GM23338 (cell line): ENCODE results near the gene SREBF2. TPM values are rescaled to one million over a fixed set of nuclear protein-coding genes. Genes with fewer than 3 reads are reported as not detected.

Experiments used
- ATAC-seq: fragments of 200-7000 bp; cut with Tn5 transposase; 3 replicates; pipeline ENCODE4 v1.9.1; 2020
- DNase-seq: peaks from one replicate; pipeline ENCODE4 v3.0.0-alpha.2; 2015; ENCODE audit warnings: low spot score
- H2AFZ ChIP-seq: fragments of 200-600 bp; sonication (generic); 2 replicates; pipeline ENCODE4 v1.8.0; 2016; ENCODE audit warnings: antibody characterized with exemption, mild to moderate bottlenecking, moderate library complexity
- H3F3A ChIP-seq: fragments of 200-600 bp; sonication (generic); replicated peaks from 2 replicates; pipeline ENCODE4 v1.8.0; 2017; ENCODE audit warnings: antibody characterized with exemption, mixed run types, low read depth
- H3K27ac ChIP-seq: fragments of 200-600 bp; sonication (generic); 2 replicates; pipeline ENCODE4 v1.6.1; 2016; ENCODE audit warnings: low read depth
- H3K27me3 ChIP-seq: fragments of 200-600 bp; sonication (generic); 2 replicates; pipeline ENCODE4 v1.8.0; 2016; ENCODE audit warnings: mild to moderate bottlenecking, mixed run types, moderate library complexity; ENCODE audit not compliant: insufficient read depth
- H3K36me3 ChIP-seq: fragments of 200-600 bp; sonication (generic); 2 replicates; pipeline ENCODE4 v1.8.0; 2016; ENCODE audit warnings: mild to moderate bottlenecking; ENCODE audit not compliant: insufficient read depth
- H3K4me1 ChIP-seq: fragments of 200-600 bp; sonication (generic); 2 replicates; pipeline ENCODE4 v1.8.0; 2016; ENCODE audit warnings: mild to moderate bottlenecking, moderate library complexity; ENCODE audit not compliant: insufficient read depth
- H3K4me2 ChIP-seq: fragments of 200-600 bp; sonication (generic); 2 replicates; pipeline ENCODE4 v1.7.1; 2017; ENCODE audit warnings: mixed run types
- H3K4me3 ChIP-seq: fragments of 200-600 bp; sonication (generic); 2 replicates; pipeline ENCODE4 v1.6.1; 2016; ENCODE audit warnings: mixed run types
- H3K79me2 ChIP-seq: fragments of 200-600 bp; sonication (generic); replicated peaks from 2 replicates; pipeline ENCODE4 v1.8.0; 2017; ENCODE audit warnings: mild to moderate bottlenecking; ENCODE audit not compliant: insufficient read depth
- H3K9me2 ChIP-seq: fragments of 200-600 bp; sonication (generic); 2 replicates; pipeline ENCODE4 v1.8.0; 2017; ENCODE audit not compliant: insufficient read depth
- H4K20me1 ChIP-seq: fragments of 200-600 bp; sonication (generic); replicated peaks from 2 replicates; pipeline ENCODE4 v1.8.0; 2017; ENCODE audit warnings: mild to moderate bottlenecking; ENCODE audit not compliant: insufficient read depth
- H3K27ac Mint-ChIP-seq: 2 replicates; pipeline ENCODE4 v1.8.0; 2020; ENCODE audit warnings: inconsistent platforms, mild to moderate bottlenecking, moderate library complexity, mixed read lengths
- H3K27me3 Mint-ChIP-seq: 3 replicates; pipeline ENCODE4 v1.8.0; 2022; ENCODE audit warnings: low read depth, mild to moderate bottlenecking, moderate library complexity, mixed read lengths, inconsistent platforms; ENCODE audit not compliant: insufficient read depth, poor library complexity
- H3K36me3 Mint-ChIP-seq: 3 replicates; pipeline ENCODE4 v1.8.0; 2021; ENCODE audit warnings: low read depth, mild to moderate bottlenecking, inconsistent platforms, moderate library complexity, mixed read lengths
- H3K4me1 Mint-ChIP-seq: 3 replicates; pipeline ENCODE4 v1.8.0; 2020; ENCODE audit warnings: mild to moderate bottlenecking, inconsistent platforms, mixed read lengths
- H3K4me3 Mint-ChIP-seq: 3 replicates; pipeline ENCODE4 v1.8.0; 2021; ENCODE audit warnings: moderate library complexity, mild to moderate bottlenecking, inconsistent platforms, mixed read lengths
- H3K9me3 Mint-ChIP-seq: 3 replicates; pipeline ENCODE4 v1.8.0; 2020; ENCODE audit warnings: moderate library complexity, mild to moderate bottlenecking, inconsistent platforms, mixed read lengths
- EZH2 ChIP-seq: fragments of 200-600 bp; sonication (generic); IDR thresholded peaks from one replicate; pipeline ENCODE4 v1.8.0; 2017; ENCODE audit warnings: antibody characterized with exemption, mild to moderate bottlenecking, low read depth; ENCODE audit not compliant: unreplicated experiment
- EZH2phosphoT487 ChIP-seq: fragments of 200-600 bp; sonication (generic); IDR thresholded peaks from one replicate; pipeline ENCODE4 v1.8.1; 2018; ENCODE audit warnings: antibody characterized with exemption; ENCODE audit not compliant: unreplicated experiment
- NANOG ChIP-seq: IDR thresholded peaks from 2 replicates; pipeline ENCODE4 v1.6.1; 2016; ENCODE audit warnings: antibody characterized with exemption, borderline replicate concordance
- POLR2AphosphoS5 ChIP-seq: IDR thresholded peaks from 2 replicates; pipeline ENCODE4 v1.6.1; 2016; ENCODE audit warnings: antibody characterized with exemption, low read depth
- ZNF114 ChIP-seq: fragments of 250-450 bp; sonication (Bioruptor Pico); IDR thresholded peaks from 2 replicates; pipeline ENCODE4 v1.5.0; 2020; ENCODE audit warnings: mild to moderate bottlenecking, moderate library complexity
- ZNF331 ChIP-seq: fragments of 250-450 bp; sonication (Bioruptor Pico); IDR thresholded peaks from 2 replicates; pipeline ENCODE4 v1.5.0; 2020; ENCODE audit warnings: low read depth, mild to moderate bottlenecking, moderate library complexity
- polyA plus RNA-seq: library from polyadenylated mRNA; unstranded; fragments of >200 nt; fragmentation: Nextera tagmentation; extraction: Ambion mirVana; gene quantifications from 2 replicates; pipeline ENCODE4 v1.2.1, GENCODE V29; 2016
- total RNA-seq: library from RNA; depleted of rRNA; stranded (reverse); fragments of >200 nt; shearing (Covaris generic); gene quantifications from 2 replicates; pipeline ENCODE4 v1.2.3, GENCODE V29; 2014
- TF ChIP-seq, protein P1 (sequence below): fragments of 250-450 bp; sonication (Bioruptor Pico); IDR thresholded peaks from 2 replicates; pipeline ENCODE4 v1.5.0; 2020; ENCODE audit warnings: mild to moderate bottlenecking, moderate library complexity
- TF ChIP-seq, protein P2 (sequence below): IDR thresholded peaks from 2 replicates; pipeline ENCODE4 v1.6.1; 2016; ENCODE audit warnings: antibody characterized with exemption
- TF ChIP-seq, protein P3 (sequence below), 2 experiments: fragments of 200-600 bp in 1 of 2; sonication (generic) in 1 of 2; conservative IDR thresholded peaks; 2 replicates each; pipeline versions ENCODE4 v1.5.1 to v1.6.1; 2016 to 2017; ENCODE audit warnings: antibody characterized with exemption in 2 of 2, low read depth in 2 of 2, mild to moderate bottlenecking in 2 of 2, moderate library complexity in 1 of 2
- TF ChIP-seq, protein P4 (sequence below): IDR thresholded peaks from one replicate; pipeline ENCODE4 v1.6.1; 2018; ENCODE audit warnings: antibody characterized with exemption; ENCODE audit not compliant: unreplicated experiment

SREBF2 gene
- total and polyA plus RNA-seq, 2 experiments from 2014 or later, result 48.7 to 163 TPM

DNA sequence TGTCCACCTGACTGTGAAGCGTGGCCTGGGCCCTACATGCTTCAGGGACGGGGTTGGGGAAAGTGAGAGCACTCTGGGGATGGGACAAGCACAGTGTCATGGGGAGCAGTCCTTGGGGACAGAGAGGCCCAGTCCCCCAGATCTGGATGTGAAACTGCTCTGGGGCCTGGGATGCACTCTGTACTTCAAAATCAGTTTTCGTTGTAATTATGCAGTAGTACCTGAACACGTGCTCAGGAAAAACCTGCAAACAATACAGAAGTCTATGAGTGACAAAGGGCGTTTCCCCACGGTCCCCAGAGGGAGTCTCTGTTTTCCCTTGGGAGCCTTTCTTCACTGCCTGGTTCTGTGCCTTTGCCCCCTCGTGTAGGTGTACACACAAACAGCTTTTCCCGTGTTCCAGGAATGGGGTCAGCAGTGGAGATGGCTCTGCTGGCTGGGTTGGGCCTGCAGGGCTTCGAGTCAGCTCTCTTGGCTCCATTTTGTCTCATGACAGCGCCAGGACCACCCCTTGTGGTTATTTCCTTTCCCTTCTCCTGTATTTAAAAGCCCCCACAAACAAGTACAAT is 98.9 kb downstream of the SREBF2 start (continued):
- TF ChIP-seq, protein P1, sequence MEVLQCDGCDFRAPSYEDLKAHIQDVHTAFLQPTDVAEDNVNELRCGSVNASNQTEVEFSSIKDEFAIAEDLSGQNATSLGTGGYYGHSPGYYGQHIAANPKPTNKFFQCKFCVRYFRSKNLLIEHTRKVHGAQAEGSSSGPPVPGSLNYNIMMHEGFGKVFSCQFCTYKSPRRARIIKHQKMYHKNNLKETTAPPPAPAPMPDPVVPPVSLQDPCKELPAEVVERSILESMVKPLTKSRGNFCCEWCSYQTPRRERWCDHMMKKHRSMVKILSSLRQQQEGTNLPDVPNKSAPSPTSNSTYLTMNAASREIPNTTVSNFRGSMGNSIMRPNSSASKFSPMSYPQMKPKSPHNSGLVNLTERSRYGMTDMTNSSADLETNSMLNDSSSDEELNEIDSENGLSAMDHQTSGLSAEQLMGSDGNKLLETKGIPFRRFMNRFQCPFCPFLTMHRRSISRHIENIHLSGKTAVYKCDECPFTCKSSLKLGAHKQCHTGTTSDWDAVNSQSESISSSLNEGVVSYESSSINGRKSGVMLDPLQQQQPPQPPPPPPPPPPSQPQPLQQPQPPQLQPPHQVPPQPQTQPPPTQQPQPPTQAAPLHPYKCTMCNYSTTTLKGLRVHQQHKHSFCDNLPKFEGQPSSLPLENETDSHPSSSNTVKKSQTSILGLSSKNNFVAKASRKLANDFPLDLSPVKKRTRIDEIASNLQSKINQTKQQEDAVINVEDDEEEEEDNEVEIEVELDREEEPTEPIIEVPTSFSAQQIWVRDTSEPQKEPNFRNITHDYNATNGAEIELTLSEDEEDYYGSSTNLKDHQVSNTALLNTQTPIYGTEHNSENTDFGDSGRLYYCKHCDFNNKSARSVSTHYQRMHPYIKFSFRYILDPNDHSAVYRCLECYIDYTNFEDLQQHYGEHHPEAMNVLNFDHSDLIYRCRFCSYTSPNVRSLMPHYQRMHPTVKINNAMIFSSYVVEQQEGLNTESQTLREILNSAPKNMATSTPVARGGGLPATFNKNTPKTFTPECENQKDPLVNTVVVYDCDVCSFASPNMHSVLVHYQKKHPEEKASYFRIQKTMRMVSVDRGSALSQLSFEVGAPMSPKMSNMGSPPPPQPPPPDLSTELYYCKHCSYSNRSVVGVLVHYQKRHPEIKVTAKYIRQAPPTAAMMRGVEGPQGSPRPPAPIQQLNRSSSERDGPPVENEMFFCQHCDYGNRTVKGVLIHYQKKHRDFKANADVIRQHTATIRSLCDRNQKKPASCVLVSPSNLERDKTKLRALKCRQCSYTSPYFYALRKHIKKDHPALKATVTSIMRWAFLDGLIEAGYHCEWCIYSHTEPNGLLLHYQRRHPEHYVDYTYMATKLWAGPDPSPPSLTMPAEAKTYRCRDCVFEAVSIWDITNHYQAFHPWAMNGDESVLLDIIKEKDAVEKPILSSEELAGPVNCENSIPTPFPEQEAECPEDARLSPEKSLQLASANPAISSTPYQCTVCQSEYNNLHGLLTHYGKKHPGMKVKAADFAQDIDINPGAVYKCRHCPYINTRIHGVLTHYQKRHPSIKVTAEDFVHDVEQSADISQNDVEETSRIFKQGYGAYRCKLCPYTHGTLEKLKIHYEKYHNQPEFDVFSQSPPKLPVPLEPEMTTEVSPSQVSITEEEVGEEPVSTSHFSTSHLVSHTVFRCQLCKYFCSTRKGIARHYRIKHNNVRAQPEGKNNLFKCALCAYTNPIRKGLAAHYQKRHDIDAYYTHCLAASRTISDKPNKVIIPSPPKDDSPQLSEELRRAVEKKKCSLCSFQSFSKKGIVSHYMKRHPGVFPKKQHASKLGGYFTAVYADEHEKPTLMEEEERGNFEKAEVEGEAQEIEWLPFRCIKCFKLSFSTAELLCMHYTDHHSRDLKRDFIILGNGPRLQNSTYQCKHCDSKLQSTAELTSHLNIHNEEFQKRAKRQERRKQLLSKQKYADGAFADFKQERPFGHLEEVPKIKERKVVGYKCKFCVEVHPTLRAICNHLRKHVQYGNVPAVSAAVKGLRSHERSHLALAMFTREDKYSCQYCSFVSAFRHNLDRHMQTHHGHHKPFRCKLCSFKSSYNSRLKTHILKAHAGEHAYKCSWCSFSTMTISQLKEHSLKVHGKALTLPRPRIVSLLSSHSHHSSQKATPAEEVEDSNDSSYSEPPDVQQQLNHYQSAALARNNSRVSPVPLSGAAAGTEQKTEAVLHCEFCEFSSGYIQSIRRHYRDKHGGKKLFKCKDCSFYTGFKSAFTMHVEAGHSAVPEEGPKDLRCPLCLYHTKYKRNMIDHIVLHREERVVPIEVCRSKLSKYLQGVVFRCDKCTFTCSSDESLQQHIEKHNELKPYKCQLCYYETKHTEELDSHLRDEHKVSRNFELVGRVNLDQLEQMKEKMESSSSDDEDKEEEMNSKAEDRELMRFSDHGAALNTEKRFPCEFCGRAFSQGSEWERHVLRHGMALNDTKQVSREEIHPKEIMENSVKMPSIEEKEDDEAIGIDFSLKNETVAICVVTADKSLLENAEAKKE (CRISPR knock-in tag), result no peak
- TF ChIP-seq, protein P2, sequence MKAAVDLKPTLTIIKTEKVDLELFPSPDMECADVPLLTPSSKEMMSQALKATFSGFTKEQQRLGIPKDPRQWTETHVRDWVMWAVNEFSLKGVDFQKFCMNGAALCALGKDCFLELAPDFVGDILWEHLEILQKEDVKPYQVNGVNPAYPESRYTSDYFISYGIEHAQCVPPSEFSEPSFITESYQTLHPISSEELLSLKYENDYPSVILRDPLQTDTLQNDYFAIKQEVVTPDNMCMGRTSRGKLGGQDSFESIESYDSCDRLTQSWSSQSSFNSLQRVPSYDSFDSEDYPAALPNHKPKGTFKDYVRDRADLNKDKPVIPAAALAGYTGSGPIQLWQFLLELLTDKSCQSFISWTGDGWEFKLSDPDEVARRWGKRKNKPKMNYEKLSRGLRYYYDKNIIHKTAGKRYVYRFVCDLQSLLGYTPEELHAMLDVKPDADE, result no peak
- TF ChIP-seq ZNF114 (CRISPR knock-in tag) (no peak), NANOG (no peak), EZH2 (no peak)

DNA sequence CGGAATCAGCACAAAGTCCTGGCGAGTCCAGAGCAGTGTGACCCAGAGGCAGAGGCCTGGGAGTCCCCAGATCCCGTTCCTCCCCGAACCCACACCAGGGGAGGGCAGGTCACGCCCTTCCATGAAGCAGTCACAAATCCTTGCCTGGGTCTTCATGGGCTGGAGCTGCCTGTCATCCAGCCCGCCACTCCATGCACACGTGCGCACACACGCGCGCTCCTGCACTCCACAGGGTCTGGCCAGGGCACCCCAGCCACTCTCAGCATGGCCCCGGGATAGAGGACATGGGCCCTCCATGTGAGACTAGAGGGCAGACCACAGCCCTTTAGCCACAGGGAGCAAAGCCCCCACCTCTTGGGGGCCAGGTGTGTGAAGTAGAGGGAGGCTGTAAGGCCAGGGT is 99.4 kb downstream of the SREBF2 start:
- Histone ChIP-seq H3K79me2 (no peaks in the 10 kb centered on the region), H3K4me1 (no peaks in the 10 kb centered on the region; the same call in none of the 2 replicates), H3K27me3 (peaks cover 17% of the 10 kb centered on the region), H3K27ac (no peak overlapping the region), H4K20me1 (peaks cover 10% of the 10 kb centered on the region), H3K36me3 (no peaks in the 10 kb centered on the region), H3K4me2 (no peak overlapping the region), H2AFZ (no peak overlapping the region), H3K9me2 (no peaks in the 10 kb centered on the region), H3F3A (peaks cover 8% of the 10 kb centered on the region; the same call in 1 of the 2 replicates), H3K4me3 (no peak overlapping the region)
- Mint-ChIP-seq H3K4me1 (peaks cover 10% of the 10 kb centered on the region), H3K36me3 (peaks cover 14% of the 10 kb centered on the region; the same call in 2 of the 3 replicates), H3K27me3 (peaks cover 40% of the 10 kb centered on the region), H3K9me3 (no peaks in the 10 kb centered on the region; the same call in 2 of the 3 replicates), H3K27ac (no peak overlapping the region), H3K4me3 (no peak overlapping the region)
- ATAC-seq, result no peak
- no peak for DNase-seq
- TF ChIP-seq, protein P3, sequence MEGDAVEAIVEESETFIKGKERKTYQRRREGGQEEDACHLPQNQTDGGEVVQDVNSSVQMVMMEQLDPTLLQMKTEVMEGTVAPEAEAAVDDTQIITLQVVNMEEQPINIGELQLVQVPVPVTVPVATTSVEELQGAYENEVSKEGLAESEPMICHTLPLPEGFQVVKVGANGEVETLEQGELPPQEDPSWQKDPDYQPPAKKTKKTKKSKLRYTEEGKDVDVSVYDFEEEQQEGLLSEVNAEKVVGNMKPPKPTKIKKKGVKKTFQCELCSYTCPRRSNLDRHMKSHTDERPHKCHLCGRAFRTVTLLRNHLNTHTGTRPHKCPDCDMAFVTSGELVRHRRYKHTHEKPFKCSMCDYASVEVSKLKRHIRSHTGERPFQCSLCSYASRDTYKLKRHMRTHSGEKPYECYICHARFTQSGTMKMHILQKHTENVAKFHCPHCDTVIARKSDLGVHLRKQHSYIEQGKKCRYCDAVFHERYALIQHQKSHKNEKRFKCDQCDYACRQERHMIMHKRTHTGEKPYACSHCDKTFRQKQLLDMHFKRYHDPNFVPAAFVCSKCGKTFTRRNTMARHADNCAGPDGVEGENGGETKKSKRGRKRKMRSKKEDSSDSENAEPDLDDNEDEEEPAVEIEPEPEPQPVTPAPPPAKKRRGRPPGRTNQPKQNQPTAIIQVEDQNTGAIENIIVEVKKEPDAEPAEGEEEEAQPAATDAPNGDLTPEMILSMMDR (conservative IDR thresholded peaks at IDR 0.05; ENCODE audit: low read depth in 2 of 2), result no peak
- TF ChIP-seq EZH2 (no peak), EZH2phosphoT487 (no peak), NANOG (no peak), ZNF331 (CRISPR knock-in tag) (no peak), POLR2AphosphoS5 (no peak), ZNF114 (CRISPR knock-in tag) (no peak)
- TF ChIP-seq, protein P4, sequence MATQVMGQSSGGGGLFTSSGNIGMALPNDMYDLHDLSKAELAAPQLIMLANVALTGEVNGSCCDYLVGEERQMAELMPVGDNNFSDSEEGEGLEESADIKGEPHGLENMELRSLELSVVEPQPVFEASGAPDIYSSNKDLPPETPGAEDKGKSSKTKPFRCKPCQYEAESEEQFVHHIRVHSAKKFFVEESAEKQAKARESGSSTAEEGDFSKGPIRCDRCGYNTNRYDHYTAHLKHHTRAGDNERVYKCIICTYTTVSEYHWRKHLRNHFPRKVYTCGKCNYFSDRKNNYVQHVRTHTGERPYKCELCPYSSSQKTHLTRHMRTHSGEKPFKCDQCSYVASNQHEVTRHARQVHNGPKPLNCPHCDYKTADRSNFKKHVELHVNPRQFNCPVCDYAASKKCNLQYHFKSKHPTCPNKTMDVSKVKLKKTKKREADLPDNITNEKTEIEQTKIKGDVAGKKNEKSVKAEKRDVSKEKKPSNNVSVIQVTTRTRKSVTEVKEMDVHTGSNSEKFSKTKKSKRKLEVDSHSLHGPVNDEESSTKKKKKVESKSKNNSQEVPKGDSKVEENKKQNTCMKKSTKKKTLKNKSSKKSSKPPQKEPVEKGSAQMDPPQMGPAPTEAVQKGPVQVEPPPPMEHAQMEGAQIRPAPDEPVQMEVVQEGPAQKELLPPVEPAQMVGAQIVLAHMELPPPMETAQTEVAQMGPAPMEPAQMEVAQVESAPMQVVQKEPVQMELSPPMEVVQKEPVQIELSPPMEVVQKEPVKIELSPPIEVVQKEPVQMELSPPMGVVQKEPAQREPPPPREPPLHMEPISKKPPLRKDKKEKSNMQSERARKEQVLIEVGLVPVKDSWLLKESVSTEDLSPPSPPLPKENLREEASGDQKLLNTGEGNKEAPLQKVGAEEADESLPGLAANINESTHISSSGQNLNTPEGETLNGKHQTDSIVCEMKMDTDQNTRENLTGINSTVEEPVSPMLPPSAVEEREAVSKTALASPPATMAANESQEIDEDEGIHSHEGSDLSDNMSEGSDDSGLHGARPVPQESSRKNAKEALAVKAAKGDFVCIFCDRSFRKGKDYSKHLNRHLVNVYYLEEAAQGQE, result no peak
- TF ChIP-seq, protein P2, result no peak
